SH-SY5Y (cell line): ENCODE data around the gene XCR1.

ENCODE experiments used
- GATA2 ChIP-seq: IDR thresholded peaks from 2 replicates; pipeline ENCODE4 v1.6.1; 2011; ENCODE audit warnings: mild to moderate bottlenecking, low read depth, low read length
- GATA3 ChIP-seq: IDR thresholded peaks from 2 replicates; pipeline ENCODE4 v1.6.1; 2011; ENCODE audit warnings: low read depth, mild to moderate bottlenecking, low read length, moderate library complexity

DNA sequence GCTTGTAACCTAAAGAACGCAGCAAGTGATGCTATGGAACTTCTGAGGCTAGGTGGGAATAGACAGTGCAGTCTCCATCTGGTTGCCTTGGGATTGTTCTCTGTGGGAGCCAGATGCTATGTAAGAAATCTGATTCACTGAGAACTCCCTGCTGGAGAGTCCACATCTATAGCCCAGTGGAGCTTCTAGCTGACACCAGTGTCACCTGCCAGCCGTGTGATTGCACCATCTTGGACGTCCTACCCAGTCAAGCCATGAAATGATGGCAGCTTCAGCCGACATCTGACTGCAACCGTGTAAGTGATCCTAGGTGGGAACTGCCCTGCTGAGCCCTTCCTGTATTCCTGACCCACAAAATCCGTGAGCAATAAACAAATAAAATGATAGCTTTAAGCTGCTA, 19.2 kb downstream of the XCR1 start:
- TF ChIP-seq GATA3: no peak
- TF ChIP-seq GATA2: no peak
